IMR-90 (cell line): ENCODE measurements around the gene NKD1. TPM values are rescaled to one million over a fixed set of nuclear protein-coding genes. Genes with fewer than 3 reads are reported as not detected.

Experiments used
- ATAC-seq: fragments of 200-7000 bp; cut with Tn5 transposase; 2 replicates; pipeline ENCODE4 v1.9.1; 2020; ENCODE audit warnings: low read depth, mild to moderate bottlenecking, moderate library complexity
- BruUV-seq: library from RNA; stranded (reverse); fragments of 400-500 nt; replicated peaks from 2 replicates; lab custom pipeline; 2021; lab: Mats Ljungman, UMichigan
- CTCF ChIA-PET: fragments of 300-600 bp; formaldehyde crosslinking; extraction: SDS; loops from one replicate; lab custom pipeline; 2021; ENCODE audit warnings: antibody characterized with exemption; lab: Yijun Ruan, JAX
- POLR2A ChIA-PET: fragments of 300-600 bp; sonication (Branson Sonifier 250); formaldehyde crosslinking; loops from one replicate; lab custom pipeline; 2022; ENCODE audit warnings: antibody characterized with exemption; ENCODE audit not compliant: unreplicated experiment; lab: Charles Lee
- DNase-seq: peaks from one replicate; pipeline ENCODE4 v3.0.0; 2013
- H2AFZ ChIP-seq: replicated peaks from 2 replicates; pipeline ENCODE3; 2013; ENCODE audit warnings: low read length, mild to moderate bottlenecking; ENCODE audit not compliant: poor library complexity
- H2AK5ac ChIP-seq: 2 replicates; pipeline ENCODE4 v1.6.1; 2013; ENCODE audit warnings: low read depth, low read length, inconsistent platforms
- H2AK9ac ChIP-seq: replicated peaks from 2 replicates; pipeline ENCODE3; 2013; ENCODE audit warnings: mild to moderate bottlenecking, low read depth, low read length, moderate library complexity; ENCODE audit not compliant: poor library complexity
- H2BK120ac ChIP-seq: 2 replicates; pipeline ENCODE4 v1.6.1; 2013; ENCODE audit warnings: low read depth, low read length, inconsistent platforms
- H2BK15ac ChIP-seq: 3 replicates; pipeline ENCODE4 v1.6.1; 2013; ENCODE audit warnings: low read depth, low read length, inconsistent platforms
- H2BK20ac ChIP-seq: 2 replicates; pipeline ENCODE4 v1.6.1; 2013; ENCODE audit warnings: low read depth, mild to moderate bottlenecking, inconsistent platforms, low read length, moderate library complexity
- H2BK5ac ChIP-seq: 2 replicates; pipeline ENCODE4 v1.6.1; 2013; ENCODE audit warnings: mild to moderate bottlenecking, low read depth, low read length, inconsistent platforms; ENCODE audit not compliant: poor library complexity, severe bottlenecking
- H3K14ac ChIP-seq: replicated peaks from 2 replicates; pipeline ENCODE4 v1.6.1; 2013; ENCODE audit warnings: low read depth, low read length, inconsistent platforms
- H3K18ac ChIP-seq: 2 replicates; pipeline ENCODE4 v1.6.1; 2013; ENCODE audit warnings: low read depth, low read length, control low read depth
- H3K23ac ChIP-seq: 2 replicates; pipeline ENCODE4 v1.6.1; 2013; ENCODE audit warnings: low read depth, low read length, inconsistent platforms
- H3K27ac ChIP-seq: 2 replicates; pipeline ENCODE4 v1.5.1; 2013; ENCODE audit warnings: mild to moderate bottlenecking, control low read depth, low read length; ENCODE audit not compliant: insufficient read depth
- H3K27me3 ChIP-seq: 2 replicates; pipeline ENCODE4 v1.6.1; 2013; ENCODE audit warnings: low read length; ENCODE audit not compliant: control insufficient read depth, insufficient read depth
- H3K36me3 ChIP-seq: 2 replicates; pipeline ENCODE4 v1.6.1; 2013; ENCODE audit warnings: low read length, mixed read lengths; ENCODE audit not compliant: control insufficient read depth, insufficient read depth
- H3K4ac ChIP-seq: 2 replicates; pipeline ENCODE4 v1.6.1; 2013; ENCODE audit warnings: low read depth, low read length, inconsistent platforms
- H3K4me1 ChIP-seq: 2 replicates; pipeline ENCODE4 v1.6.1; 2013; ENCODE audit warnings: low read length, mixed read lengths; ENCODE audit not compliant: control insufficient read depth, insufficient read depth
- H3K4me2 ChIP-seq: 2 replicates; pipeline ENCODE4 v1.6.1; 2013; ENCODE audit warnings: low read depth, mild to moderate bottlenecking, control low read depth, low read length, moderate library complexity
- H3K4me3 ChIP-seq: 2 replicates; pipeline ENCODE4 v1.5.1; 2013; ENCODE audit warnings: low read depth, mild to moderate bottlenecking, control low read depth, low read length, moderate library complexity; ENCODE audit not compliant: insufficient read depth
- H3K56ac ChIP-seq: 2 replicates; pipeline ENCODE4 v1.6.1; 2013; ENCODE audit warnings: low read length, inconsistent platforms; ENCODE audit not compliant: insufficient read depth; ENCODE audit errors: extremely low read depth
- H3K79me1 ChIP-seq, 2 experiments: 2 replicates each; pipeline ENCODE4 v1.6.1; 2013; ENCODE audit warnings: low read length in 2 of 2, inconsistent platforms in 1 of 2, low read depth in 1 of 2
- H3K9ac ChIP-seq: 2 replicates; pipeline ENCODE4 v1.6.1; 2013; ENCODE audit warnings: low read depth, low read length, control low read depth
- H3K9me1 ChIP-seq: 2 replicates; pipeline ENCODE4 v1.6.1; 2013; ENCODE audit warnings: low read length, inconsistent platforms; ENCODE audit not compliant: insufficient read depth
- H3K9me3 ChIP-seq: 2 replicates; pipeline ENCODE4 v1.6.1; 2013; ENCODE audit warnings: low read length; ENCODE audit not compliant: control insufficient read depth, insufficient read depth
- H4K20me1 ChIP-seq: 2 replicates; pipeline ENCODE4 v1.6.1; 2013; ENCODE audit warnings: low read length, inconsistent platforms; ENCODE audit not compliant: insufficient read depth
- H4K5ac ChIP-seq: 2 replicates; pipeline ENCODE4 v1.6.1; 2013; ENCODE audit warnings: mild to moderate bottlenecking, low read depth, low read length, control low read depth
- H4K8ac ChIP-seq, 2 experiments: 2 replicates each; pipeline ENCODE4 v1.6.1; 2013; ENCODE audit warnings: low read depth in 2 of 2, low read length in 2 of 2, control low read depth in 1 of 2, inconsistent platforms in 1 of 2
- H4K91ac ChIP-seq: 2 replicates; pipeline ENCODE4 v1.6.1; 2013; ENCODE audit warnings: low read depth, low read length, inconsistent platforms; ENCODE audit not compliant: insufficient read depth
- CEBPB ChIP-seq: IDR thresholded peaks from 2 replicates; pipeline ENCODE4 v1.6.1; 2012; ENCODE audit warnings: low read depth, low read length, improper control_type of control experiment
- CTCF ChIP-seq: conservative IDR thresholded peaks from 2 replicates; pipeline ENCODE4 v1.5.1; 2012; ENCODE audit warnings: mild to moderate bottlenecking, low read depth, low read length, improper control_type of control experiment
- ELK1 ChIP-seq: fragments of 150-350 bp; IDR thresholded peaks from 2 replicates; pipeline ENCODE4 v1.6.1; 2016; ENCODE audit warnings: low read depth, mild to moderate bottlenecking, low read length, moderate library complexity, borderline replicate concordance
- MXI1 ChIP-seq: IDR thresholded peaks from 2 replicates; pipeline ENCODE4 v1.6.1; 2012; ENCODE audit warnings: low read depth, mild to moderate bottlenecking, low read length, moderate library complexity, borderline replicate concordance
- WGBS, 2 experiments: methylation state at CpG; one replicate each; pipeline versions ENCODE4 v1.1.5 to v1.1.7; 2013; ENCODE audit warnings: missing lambda C conversion rate in 2 of 2; ENCODE audit not compliant: insufficient read length in 1 of 2; ENCODE audit errors: extremely low coverage in 2 of 2; 5-methylcytosine and 5-hydroxymethylcytosine counted together
- dilution Hi-C: fragments of 300-500 bp; cut with HindIII; formaldehyde crosslinking; loops from one replicate; pipeline ENCODE4 v1.14.3; 2018; ENCODE audit warnings: low sequenced_read_pairs; ENCODE audit not compliant: unreplicated experiment
- in situ Hi-C: fragments of 300-500 bp; cut with MboI; formaldehyde crosslinking; loops from 3 replicates; pipeline ENCODE4 v1.14.3; 2019; ENCODE audit warnings: low sequenced_read_pairs, inconsistent platforms, mixed read lengths
- intact Hi-C: fragments of 100-400 bp; cut with micrococcal nuclease; formaldehyde crosslinking; loops from 2 replicates; pipeline ENCODE4 v1.10.0; 2022
- polyA plus RNA-seq, 3 experiments: library from polyadenylated mRNA; depleted of rRNA; stranded (reverse); fragments of >200 nt; gene quantifications; 2 replicates each; pipeline ENCODE4 v1.2.3, GENCODE V29; 2012; ENCODE audit warnings: low replicate concordance in 1 of 3
- total RNA-seq: library from RNA; depleted of rRNA; stranded (reverse); fragments of >200 nt; gene quantifications from 2 replicates; pipeline ENCODE4 v1.2.3, GENCODE V29; 2012

NKD1 gene
- total and polyA plus RNA-seq, 2 of the 4 experiments (the other 2 are of a cell fraction) = not detected

GRCh38 chr16:50559342-50559741 is 11.1 kb downstream of the NKD1 start:
- in situ Hi-C loops (no loop called here), intact Hi-C loops (no loop called here), dilution Hi-C loops (no loop called here)
- no peak overlapping the region for H3K56ac ChIP-seq
- H4K91ac ChIP-seq = no peak overlapping the region
- H3K4me1 ChIP-seq = no peaks in the 10 kb centered on the region
- no peak overlapping the region for H3K4me3 ChIP-seq
- H3K4me2 ChIP-seq = no peak overlapping the region
- no peak overlapping the region for H3K18ac ChIP-seq
- TF ChIP-seq ELK1 (no peak), CTCF (no peak), CEBPB (no peak), MXI1 (no peak)
- ChIA-PET CTCF (no interaction called here), POLR2A (no interaction called here)
- H2BK120ac ChIP-seq = no peak overlapping the region
- H3K79me1 ChIP-seq = no peaks in the 10 kb centered on the region
- no peak overlapping the region for H2AK9ac ChIP-seq
- no peak overlapping the region for H4K5ac ChIP-seq
- H3K14ac ChIP-seq = no peak overlapping the region
- H4K20me1 ChIP-seq = no peaks in the 10 kb centered on the region
- no peak overlapping the region for H3K9ac ChIP-seq
- no peak overlapping the region for H2AK5ac ChIP-seq
- H2BK5ac ChIP-seq = no peak overlapping the region
- no peak overlapping the region for H3K23ac ChIP-seq
- H2BK20ac ChIP-seq = no peak overlapping the region
- no peaks in the 10 kb centered on the region for H3K9me1 ChIP-seq
- no peak overlapping the region for H3K4ac ChIP-seq
- H2BK15ac ChIP-seq = no peak overlapping the region
- H3K27me3 ChIP-seq = peaks cover 3% of the 10 kb centered on the region
- BruUV-seq = no TSS peak
- no peak overlapping the region for H3K27ac ChIP-seq
- H4K8ac ChIP-seq = no peak overlapping the region
- no peaks in the 10 kb centered on the region for H3K36me3 ChIP-seq
- ATAC-seq = no peak
- H2AFZ ChIP-seq = no peak overlapping the region
- DNase-seq = no peak
- H3K9me3 ChIP-seq = peaks cover 2% of the 10 kb centered on the region; the same call in 1 of the 2 replicates
- WGBS, 2 experiments = 83% methylated on average over 1 of the region's 6 CpGs; no CpG with 5 or more reads in 1 of the 2 experiments
